Activated T-helper 2 cell treated with anti-CD3 and anti-CD28 coated beads, Interferon-gamma antibody, Interleukin-2, Interleukin-4, amounts not matched to agents 10 μg/mL and 5 μg/mL and 100 μg/mL, durations not matched to agents 14 hours and 24 hours and 36 hours (primary cell): ENCODE measurements around the gene GNG7. TPM values are rescaled to one million over a fixed set of nuclear protein-coding genes. Genes with fewer than 3 reads are reported as not detected.
"Not testable (repeated sequence)": the region's sequence is repeated elsewhere in the genome, so short reads cannot be mapped to it uniquely, and the experiment has no call there.

ENCODE experiments used
- DNase-seq: peaks from one replicate; pipeline ENCODE4 v3.0.0; 2021; ENCODE audit warnings: low spot score
- H3K27ac Mint-ChIP-seq: one replicate; pipeline ENCODE4 v1.8.0; 2021; ENCODE audit warnings: mixed read lengths
- H3K27me3 Mint-ChIP-seq: one replicate; pipeline ENCODE4 v1.8.0; 2021; ENCODE audit warnings: low read depth, mixed read lengths
- H3K36me3 Mint-ChIP-seq: one replicate; pipeline ENCODE4 v1.8.0; 2021; ENCODE audit warnings: low read depth, mixed read lengths
- H3K4me1 Mint-ChIP-seq: one replicate; pipeline ENCODE4 v1.8.0; 2021; ENCODE audit warnings: low read depth, mixed read lengths
- H3K4me3 Mint-ChIP-seq: one replicate; pipeline ENCODE4 v1.8.0; 2021; ENCODE audit warnings: low read depth, mild to moderate bottlenecking, moderate library complexity, mixed read lengths
- H3K9me3 Mint-ChIP-seq: one replicate; pipeline ENCODE4 v1.8.0; 2021; ENCODE audit warnings: mixed read lengths
- intact Hi-C: fragments of 100-400 bp; cut with micrococcal nuclease; formaldehyde crosslinking; loops from one replicate; pipeline ENCODE4 v1.15.1; 2023
- total RNA-seq: library from RNA; stranded (reverse); gene quantifications from 2 replicates; pipeline ENCODE4 v1.2.3, GENCODE V29; 2022

Gene GNG7
- total RNA-seq, 1 donor from 2014 or later: 0.16 TPM

DNA sequence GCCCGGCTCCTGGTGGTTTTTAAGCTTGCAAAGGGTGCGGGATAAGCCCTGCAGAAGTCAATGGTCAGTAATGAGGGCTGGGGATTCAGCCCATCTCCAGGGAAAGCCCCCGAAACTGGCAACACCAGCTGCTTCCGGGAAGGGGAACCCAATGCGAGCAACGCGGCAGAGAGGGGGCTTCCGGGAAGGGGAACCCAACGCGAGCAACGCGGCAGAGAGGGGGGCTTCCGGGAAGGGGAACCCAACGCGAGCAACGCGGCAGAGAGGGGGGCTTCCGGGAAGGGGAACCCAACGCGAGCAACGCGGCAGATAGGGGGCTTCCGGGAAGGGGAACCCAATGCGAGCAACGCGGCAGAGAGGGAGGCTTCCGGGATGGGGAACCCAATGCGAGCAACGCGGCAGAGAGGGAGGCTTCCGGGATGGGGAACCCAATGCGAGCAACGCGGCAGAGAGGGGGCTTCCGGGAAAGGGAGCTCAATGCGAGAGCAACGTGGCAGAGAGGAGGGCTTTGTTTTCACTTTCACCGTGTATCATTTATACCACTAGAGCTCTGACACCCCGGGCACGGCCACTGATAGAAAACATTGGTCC lies 80.0 kb downstream of the GNG7 start:
- H3K36me3 Mint-ChIP-seq, H3K9me3 Mint-ChIP-seq, H3K4me3 Mint-ChIP-seq, H3K27me3 Mint-ChIP-seq, H3K27ac Mint-ChIP-seq: not testable (repeated sequence)
- peak; percentile 26 for DNase-seq
- intact Hi-C loops: loop anchor here (10.0 kb wide), 1 partner anchor 348 kb away; no protein-coding TSS in a partner anchor
- peaks cover 52% of the 10 kb centered on the region for H3K4me1 Mint-ChIP-seq

- H3K4me1 Mint-ChIP-seq: peaks cover 52% of the 10 kb centered on the region
- no peaks in the 10 kb centered on the region for H3K9me3 Mint-ChIP-seq
- H3K27me3 Mint-ChIP-seq: no peaks in the 10 kb centered on the region
- H3K36me3 Mint-ChIP-seq: no peaks in the 10 kb centered on the region
- DNase-seq: no peak
- intact Hi-C loops: no loop called here
- H3K4me3 Mint-ChIP-seq: peak overlapping the region; percentile 24
- peak overlapping the region; percentile 88 for H3K27ac Mint-ChIP-seq
Measured at GRCh38 chr19:2619076-2619475, 83.4 kb downstream of the GNG7 start.

- no peaks in the 10 kb centered on the region for H3K27me3 Mint-ChIP-seq
- DNase-seq: peak; percentile 32
- H3K27ac Mint-ChIP-seq: peak overlapping the region; percentile 88
- peaks cover 54% of the 10 kb centered on the region for H3K4me1 Mint-ChIP-seq
- H3K9me3 Mint-ChIP-seq: no peaks in the 10 kb centered on the region
- H3K4me3 Mint-ChIP-seq: peak overlapping the region; percentile 24
- no peaks in the 10 kb centered on the region for H3K36me3 Mint-ChIP-seq
- intact Hi-C loops: no loop called here
Measured at GRCh38 chr19:2618611-2619010, 83.9 kb downstream of the GNG7 start.

DNA sequence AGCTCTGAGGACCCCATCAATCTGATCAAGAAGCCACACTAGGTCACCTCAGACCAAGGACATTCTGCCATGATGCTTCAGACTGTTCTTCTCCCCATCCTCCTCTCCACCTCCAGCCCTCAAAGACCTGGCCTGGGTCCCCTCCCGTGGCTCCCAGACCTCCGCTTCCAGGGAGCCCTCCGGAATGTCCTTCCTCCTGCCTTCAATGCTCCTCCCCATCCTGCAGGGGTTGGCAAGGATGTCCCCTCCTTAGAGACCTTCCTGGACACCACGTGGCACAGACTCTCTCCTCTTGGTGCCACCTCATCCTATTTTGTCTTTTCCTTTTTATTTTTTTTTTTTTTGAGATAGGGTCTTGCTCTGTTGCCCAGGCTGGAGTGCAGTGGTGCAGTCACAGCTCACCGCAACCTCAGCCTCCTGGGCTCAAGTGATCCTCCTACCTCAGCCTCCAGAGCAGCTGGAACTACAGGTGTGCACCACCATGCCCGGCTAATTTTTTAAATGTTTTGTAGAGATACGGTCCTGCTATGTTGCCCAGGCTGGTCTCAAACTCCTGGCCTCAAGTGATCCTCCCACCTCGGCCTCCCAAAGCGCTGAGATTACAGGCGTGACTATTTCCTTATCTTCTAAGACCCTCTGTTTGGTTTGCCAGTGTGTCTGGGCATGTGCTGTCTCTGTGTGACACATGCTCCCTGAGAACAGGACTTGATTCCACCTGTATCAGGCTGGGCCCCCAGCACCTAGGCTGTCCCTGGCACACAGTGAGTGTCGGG lies 84.9 kb downstream of the GNG7 start:
- Mint-ChIP-seq H3K27me3 (no peaks in the 10 kb centered on the region), H3K27ac (peak overlapping the region; percentile 88), H3K36me3 (no peaks in the 10 kb centered on the region), H3K4me3 (no peak overlapping the region), H3K4me1 (peaks cover 59% of the 10 kb centered on the region), H3K9me3 (no peaks in the 10 kb centered on the region)
- intact Hi-C loops: no loop called here
- no peak for DNase-seq

GRCh38 chr19:2616741-2617392 lies 85.6 kb downstream of the GNG7 start:
- Mint-ChIP-seq H3K4me3 (no peak overlapping the region), H3K27ac (no peak overlapping the region), H3K27me3 (no peaks in the 10 kb centered on the region), H3K9me3 (no peaks in the 10 kb centered on the region), H3K36me3 (no peaks in the 10 kb centered on the region), H3K4me1 (peaks cover 58% of the 10 kb centered on the region)
- intact Hi-C loops: no loop called here
- no peak for DNase-seq

- Mint-ChIP-seq H3K9me3 (no peaks in the 10 kb centered on the region), H3K36me3 (no peaks in the 10 kb centered on the region), H3K27me3 (no peaks in the 10 kb centered on the region), H3K4me1 (peaks cover 52% of the 10 kb centered on the region), H3K27ac (no peak overlapping the region), H3K4me3 (no peak overlapping the region)
- intact Hi-C loops: no loop called here
- DNase-seq: no peak
Measured at GRCh38 chr19:2615782-2616181, 86.7 kb downstream of the GNG7 start.

- Mint-ChIP-seq H3K9me3 (no peaks in the 10 kb centered on the region), H3K27me3 (peaks cover 5% of the 10 kb centered on the region), H3K4me1 (peaks cover 41% of the 10 kb centered on the region), H3K4me3 (no peak overlapping the region), H3K36me3 (no peaks in the 10 kb centered on the region), H3K27ac (no peak overlapping the region)
- intact Hi-C loops: loop anchor here (5.0 kb wide), 1 partner anchor 61 kb away; no protein-coding TSS in a partner anchor
- DNase-seq: peak; percentile 52
Measured at GRCh38 chr19:2613507-2614295, 88.8 kb downstream of the GNG7 start.

- H3K36me3 Mint-ChIP-seq: no peaks in the 10 kb centered on the region
- H3K4me1 Mint-ChIP-seq: peaks cover 38% of the 10 kb centered on the region
- no peak overlapping the region for H3K4me3 Mint-ChIP-seq
- intact Hi-C loops: loop anchor here (5.0 kb wide), 1 partner anchor 60 kb away; no protein-coding TSS in a partner anchor
- H3K27ac Mint-ChIP-seq: no peak overlapping the region
- DNase-seq: no peak
- no peaks in the 10 kb centered on the region for H3K9me3 Mint-ChIP-seq
- H3K27me3 Mint-ChIP-seq: peaks cover 10% of the 10 kb centered on the region
Measured at GRCh38 chr19:2612619-2613249, 89.8 kb downstream of the GNG7 start.

GRCh38 chr19:2611483-2612464 lies 90.7 kb downstream of the GNG7 start:
- Mint-ChIP-seq H3K4me1 (peaks cover 32% of the 10 kb centered on the region), H3K4me3 (peak overlapping the region; percentile 13)

GRCh38 chr19:2610637-2611482 lies 91.6 kb downstream of the GNG7 start:
- intact Hi-C loops: loop anchor here (1.0 to 5.0 kb wide), 2 partner anchors 59 to 137 kb away; no protein-coding TSS in a partner anchor
- H3K4me1 Mint-ChIP-seq: peaks cover 31% of the 10 kb centered on the region
- no peak overlapping the region for H3K27ac Mint-ChIP-seq
- H3K36me3 Mint-ChIP-seq: no peaks in the 10 kb centered on the region
- H3K9me3 Mint-ChIP-seq: no peaks in the 10 kb centered on the region
- peak overlapping the region; percentile 77 for H3K4me3 Mint-ChIP-seq
- DNase-seq: peak; percentile 77
- H3K27me3 Mint-ChIP-seq: peaks cover 11% of the 10 kb centered on the region

More at GRCh38 chr19:2611483-2612464, 90.7 kb downstream of the GNG7 start:
- intact Hi-C loops: loop anchor here (1.0 to 5.0 kb wide), 2 partner anchors 59 to 137 kb away; no protein-coding TSS in a partner anchor
- H3K36me3 Mint-ChIP-seq: no peaks in the 10 kb centered on the region
- H3K27me3 Mint-ChIP-seq: peaks cover 11% of the 10 kb centered on the region
- no peak for DNase-seq
- H3K27ac Mint-ChIP-seq: no peak overlapping the region
- no peaks in the 10 kb centered on the region for H3K9me3 Mint-ChIP-seq
